ENCODE data around the gene CASP7. TPM values are rescaled to one million over a fixed set of nuclear protein-coding genes. Genes with fewer than 3 reads are reported as not detected.
"Not testable (repeated sequence)": the region's sequence is repeated elsewhere in the genome, so short reads cannot be mapped to it uniquely, and the experiment has no call there.

The CASP7 gene
- total RNA-seq, 5 donors from 2014 or later (not counting 1 experiment from before 2014, with no cell fraction given) = 9.7 to 15.9 (median 13.9) TPM

- H3K4me1 ChIP-seq (ENCODE audit: control insufficient read depth in 1 of 2, extremely low read depth in 1 of 2, insufficient read depth in 2 of 2, low read length in 2 of 2) = no peaks in the 10 kb centered on the region
- H3K9me3 Mint-ChIP-seq = peaks cover 5 to 9% (median 9%) of the 10 kb centered on the region in 3 donors
- no peaks in the 10 kb centered on the region for H3K27me3 ChIP-seq (replicated peaks in 1 of 2; ENCODE audit: control insufficient read depth in 2 of 2, extremely low read depth in 1 of 2, insufficient read depth in 2 of 2, low read length in 1 of 2)
- H3K27ac ChIP-seq (ENCODE audit: low read length) = no peak overlapping the region
- CTCF ChIA-PET = interaction anchor here in 1 of 2 donors (0.6 kb wide), 1 partner anchor 186 kb away, joined by 4 read pairs; no protein-coding TSS in a partner anchor
- H3K9me3 ChIP-seq = no peaks in the 10 kb centered on the region
- H3K27ac Mint-ChIP-seq = no peak overlapping the region
- no peaks in the 10 kb centered on the region for H3K36me3 Mint-ChIP-seq
- ATAC-seq (replicated peaks in 1 of 4) (no peak), DNase-seq (no peak)
- H3K4me1 Mint-ChIP-seq = no peaks in the 10 kb centered on the region
- H3K4me3 ChIP-seq (ENCODE audit: control insufficient read depth in 1 of 2, extremely low read depth in 1 of 2, low read length in 1 of 2) = no peak overlapping the region
- POLR2A ChIA-PET = no interaction called here
- no peaks in the 10 kb centered on the region for H3K36me3 ChIP-seq (ENCODE audit: control insufficient read depth in 2 of 2, extremely low read depth in 1 of 2, insufficient read depth in 1 of 2, low read length in 1 of 2)
- peaks cover 17 to 24% of the 10 kb centered on the region in 2 donors for H3K27me3 Mint-ChIP-seq
- no CpG with 5 or more reads among the region's 1 CpG for WGBS (ENCODE audit: insufficient coverage)
- H3K4me3 Mint-ChIP-seq = no peak overlapping the region
Observed at GRCh38 chr10:113762083-113762482, 82.4 kb downstream of the CASP7 start.

- ChIA-PET CTCF (no interaction called here), POLR2A (no interaction called here)
- Mint-ChIP-seq H3K9me3 (peaks cover 5 to 9% (median 9%) of the 10 kb centered on the region in 3 donors), H3K4me3 (no peak overlapping the region), H3K27me3 (peaks cover 32 to 34% of the 10 kb centered on the region in 2 donors), H3K27ac (no peak overlapping the region), H3K4me1 (no peaks in the 10 kb centered on the region), H3K36me3 (no peaks in the 10 kb centered on the region)
- H3K4me3 ChIP-seq (ENCODE audit: control insufficient read depth in 1 of 2, extremely low read depth in 1 of 2, low read length in 1 of 2) = no peak overlapping the region
- DNase-seq (no peak), ATAC-seq (replicated peaks in 1 of 4) (no peak)
- H3K27ac ChIP-seq (ENCODE audit: low read length) = no peak overlapping the region
- H3K36me3 ChIP-seq (ENCODE audit: control insufficient read depth in 2 of 2, extremely low read depth in 1 of 2, insufficient read depth in 1 of 2, low read length in 1 of 2) = no peaks in the 10 kb centered on the region
- WGBS (ENCODE audit: insufficient coverage) = no CpG with 5 or more reads among the region's 1 CpG
- H3K4me1 ChIP-seq (ENCODE audit: control insufficient read depth in 1 of 2, extremely low read depth in 1 of 2, insufficient read depth in 2 of 2, low read length in 2 of 2) = no peaks in the 10 kb centered on the region
- no peaks in the 10 kb centered on the region for H3K9me3 ChIP-seq
- H3K27me3 ChIP-seq (replicated peaks in 1 of 2; ENCODE audit: control insufficient read depth in 2 of 2, extremely low read depth in 1 of 2, insufficient read depth in 2 of 2, low read length in 1 of 2) = peaks cover 0 to 2% of the 10 kb centered on the region in 2 experiments
Observed at GRCh38 chr10:113764582-113764981, 84.9 kb downstream of the CASP7 start.

- WGBS (ENCODE audit: insufficient coverage) = 100% methylated on average over 2 of the region's 3 CpGs
- ATAC-seq (replicated peaks in 1 of 4) (no peak), DNase-seq (no peak)
- Histone ChIP-seq H3K27me3 (replicated peaks in 1 of 2; ENCODE audit: control insufficient read depth in 2 of 2, extremely low read depth in 1 of 2, insufficient read depth in 2 of 2, low read length in 1 of 2) (peaks cover 0 to 4% of the 10 kb centered on the region in 2 experiments), H3K36me3 (ENCODE audit: control insufficient read depth in 2 of 2, extremely low read depth in 1 of 2, insufficient read depth in 1 of 2, low read length in 1 of 2) (no peaks in the 10 kb centered on the region), H3K27ac (ENCODE audit: low read length) (no peak overlapping the region), H3K4me1 (ENCODE audit: control insufficient read depth in 1 of 2, extremely low read depth in 1 of 2, insufficient read depth in 2 of 2, low read length in 2 of 2) (no peaks in the 10 kb centered on the region), H3K4me3 (ENCODE audit: control insufficient read depth in 1 of 2, extremely low read depth in 1 of 2, low read length in 1 of 2) (no peak overlapping the region), H3K9me3 (no peaks in the 10 kb centered on the region)
- no peaks in the 10 kb centered on the region for H3K36me3 Mint-ChIP-seq
- H3K9me3 Mint-ChIP-seq = peaks cover 5 to 9% (median 9%) of the 10 kb centered on the region in 3 donors
- POLR2A ChIA-PET = no interaction called here
- no peak overlapping the region for H3K4me3 Mint-ChIP-seq
- no peak overlapping the region for H3K27ac Mint-ChIP-seq
- no peaks in the 10 kb centered on the region for H3K4me1 Mint-ChIP-seq
- CTCF ChIA-PET = no interaction called here
- peaks cover 41 to 43% of the 10 kb centered on the region in 2 donors for H3K27me3 Mint-ChIP-seq
Observed at GRCh38 chr10:113765910-113766309, 86.2 kb downstream of the CASP7 start.

- Histone ChIP-seq H3K27me3 (replicated peaks in 1 of 2; ENCODE audit: control insufficient read depth in 2 of 2, extremely low read depth in 1 of 2, insufficient read depth in 2 of 2, low read length in 1 of 2) (peaks cover 0 to 4% of the 10 kb centered on the region in 2 experiments), H3K36me3 (ENCODE audit: control insufficient read depth in 2 of 2, extremely low read depth in 1 of 2, insufficient read depth in 1 of 2, low read length in 1 of 2) (no peaks in the 10 kb centered on the region), H3K4me3 (ENCODE audit: control insufficient read depth in 1 of 2, extremely low read depth in 1 of 2, low read length in 1 of 2) (no peak overlapping the region), H3K27ac (ENCODE audit: low read length) (no peak overlapping the region), H3K4me1 (ENCODE audit: control insufficient read depth in 1 of 2, extremely low read depth in 1 of 2, insufficient read depth in 2 of 2, low read length in 2 of 2) (no peaks in the 10 kb centered on the region), H3K9me3 (no peaks in the 10 kb centered on the region)
- H3K9me3 Mint-ChIP-seq = peaks cover 5 to 9% (median 9%) of the 10 kb centered on the region in 3 donors
- H3K36me3 Mint-ChIP-seq = no peaks in the 10 kb centered on the region
- WGBS (ENCODE audit: insufficient coverage) = no CpG with 5 or more reads among the region's 2 CpGs
- H3K4me1 Mint-ChIP-seq = no peaks in the 10 kb centered on the region
- DNase-seq = no peak
- ChIA-PET POLR2A (no interaction called here), CTCF (no interaction called here)
- ATAC-seq (replicated peaks in 1 of 4) = no peak
- H3K27ac Mint-ChIP-seq = no peak overlapping the region
- H3K27me3 Mint-ChIP-seq = peaks cover 41 to 51% of the 10 kb centered on the region in 2 donors
- H3K4me3 Mint-ChIP-seq = no peak overlapping the region
Observed at GRCh38 chr10:113767222-113767621, 87.5 kb downstream of the CASP7 start.

GRCh38 chr10:113770346-113770745 lies 90.6 kb downstream of the CASP7 start:
- no peaks in the 10 kb centered on the region for H3K4me1 ChIP-seq (ENCODE audit: control insufficient read depth in 1 of 2, extremely low read depth in 1 of 2, insufficient read depth in 2 of 2, low read length in 2 of 2)
- ChIA-PET POLR2A (no interaction called here), CTCF (interaction anchor here in 1 of 2 donors (0.5 kb wide), 1 partner anchor 659 kb away, joined by 3 read pairs; no protein-coding TSS in a partner anchor)
- no peak for ATAC-seq (replicated peaks in 1 of 4)
- Mint-ChIP-seq H3K4me1 (no peaks in the 10 kb centered on the region), H3K27me3 (peaks cover 29 to 43% of the 10 kb centered on the region in 2 donors), H3K4me3 (no peak overlapping the region), H3K9me3 (no peaks in the 10 kb centered on the region), H3K27ac (no peak overlapping the region), H3K36me3 (no peaks in the 10 kb centered on the region)
- H3K9me3 ChIP-seq = no peaks in the 10 kb centered on the region
- WGBS (ENCODE audit: insufficient coverage) = no CpG with 5 or more reads among the region's 4 CpGs
- peaks cover 0 to 4% of the 10 kb centered on the region in 2 experiments for H3K27me3 ChIP-seq (replicated peaks in 1 of 2; ENCODE audit: control insufficient read depth in 2 of 2, extremely low read depth in 1 of 2, insufficient read depth in 2 of 2, low read length in 1 of 2)
- H3K27ac ChIP-seq (ENCODE audit: low read length) = no peak overlapping the region
- H3K36me3 ChIP-seq (ENCODE audit: control insufficient read depth in 2 of 2, extremely low read depth in 1 of 2, insufficient read depth in 1 of 2, low read length in 1 of 2) = no peaks in the 10 kb centered on the region
- no peak for DNase-seq
- H3K4me3 ChIP-seq (ENCODE audit: control insufficient read depth in 1 of 2, extremely low read depth in 1 of 2, low read length in 1 of 2) = no peak overlapping the region

GRCh38 chr10:113771131-113771530 lies 91.4 kb downstream of the CASP7 start:
- DNase-seq; H3K9me3 Mint-ChIP-seq; H3K27ac Mint-ChIP-seq; H3K4me3 Mint-ChIP-seq; H3K36me3 ChIP-seq (ENCODE audit: control insufficient read depth in 2 of 2, extremely low read depth in 1 of 2, insufficient read depth in 1 of 2, low read length in 1 of 2); H3K9me3 ChIP-seq; H3K4me1 Mint-ChIP-seq; H3K4me1 ChIP-seq (ENCODE audit: control insufficient read depth in 1 of 2, extremely low read depth in 1 of 2, insufficient read depth in 2 of 2, low read length in 2 of 2); POLR2A ChIA-PET; H3K4me3 ChIP-seq (ENCODE audit: control insufficient read depth in 1 of 2, extremely low read depth in 1 of 2, low read length in 1 of 2); H3K36me3 Mint-ChIP-seq; H3K27me3 ChIP-seq (replicated peaks in 1 of 2; ENCODE audit: control insufficient read depth in 2 of 2, extremely low read depth in 1 of 2, insufficient read depth in 2 of 2, low read length in 1 of 2); H3K27ac ChIP-seq (ENCODE audit: low read length); CTCF ChIA-PET; ATAC-seq (replicated peaks in 1 of 4): not testable (repeated sequence)
- peaks cover 25 to 39% of the 10 kb centered on the region in 2 donors for H3K27me3 Mint-ChIP-seq
- WGBS (ENCODE audit: insufficient coverage) = 50% methylated on average over 1 of the region's 3 CpGs
